Cerebellar cortex (tissue), 1 donor: ENCODE results near the gene SOSTDC1.
A peak's percentile ranks its signal among the peaks of the same experiment; 100 is the strongest.
"Not testable (repeated sequence)": the region's sequence is repeated elsewhere in the genome, so short reads cannot be mapped to it uniquely, and the experiment has no call there.

Source experiments
- DNase-seq: peaks from one replicate; pipeline ENCODE4 v3.0.0-alpha.2; 2015; ENCODE audit warnings: low spot score

The SOSTDC1 gene, protein sequence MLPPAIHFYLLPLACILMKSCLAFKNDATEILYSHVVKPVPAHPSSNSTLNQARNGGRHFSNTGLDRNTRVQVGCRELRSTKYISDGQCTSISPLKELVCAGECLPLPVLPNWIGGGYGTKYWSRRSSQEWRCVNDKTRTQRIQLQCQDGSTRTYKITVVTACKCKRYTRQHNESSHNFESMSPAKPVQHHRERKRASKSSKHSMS

DNA sequence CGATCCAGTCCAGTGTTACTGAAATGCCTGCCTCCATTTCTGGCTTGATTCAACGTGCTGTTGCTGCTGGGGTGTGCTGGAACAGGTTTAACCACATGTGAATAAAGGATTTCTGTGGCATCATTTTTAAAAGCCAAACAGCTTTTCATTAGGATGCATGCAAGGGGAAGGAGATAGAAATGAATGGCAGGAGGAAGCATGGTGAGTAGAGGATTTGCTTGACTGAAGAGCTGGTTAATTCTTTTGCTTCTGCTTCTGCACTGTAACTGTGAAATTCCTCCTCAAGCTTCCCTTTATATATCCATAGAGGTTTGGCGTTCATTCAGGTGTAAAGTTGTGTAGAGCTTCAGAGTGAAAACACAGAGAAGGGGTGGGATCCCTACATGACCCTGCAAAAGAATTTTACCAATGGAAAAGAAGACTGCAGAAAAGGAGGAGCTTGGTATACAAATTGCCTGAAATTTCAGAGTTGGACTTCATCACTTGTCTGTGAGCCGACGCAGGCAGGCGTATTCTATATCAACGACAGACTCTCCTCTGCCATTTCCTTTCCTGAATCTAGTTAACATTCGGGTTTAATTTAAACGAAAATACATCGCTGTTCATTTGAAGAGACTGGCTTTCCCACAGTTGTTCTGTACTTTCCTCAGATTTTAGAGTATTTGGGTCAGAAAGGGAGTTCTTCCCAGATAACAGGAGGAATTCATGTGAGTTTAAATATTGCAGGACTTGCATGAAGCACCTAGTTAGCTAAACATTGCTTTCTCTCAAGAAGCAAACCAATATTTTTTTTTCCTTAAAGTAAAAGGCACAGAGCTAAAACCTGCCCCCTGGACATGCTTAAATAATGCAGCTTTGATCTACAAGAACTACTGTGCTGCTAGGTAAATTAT lies at the start of gene SOSTDC1:
Gene SOSTDC1, minus strand, starts transcription at position 270 of the 893 bp plus-strand sequence. Its CDS starts 70 bp downstream, at position 200.
- DNase-seq: peak; percentile 11

DNA sequence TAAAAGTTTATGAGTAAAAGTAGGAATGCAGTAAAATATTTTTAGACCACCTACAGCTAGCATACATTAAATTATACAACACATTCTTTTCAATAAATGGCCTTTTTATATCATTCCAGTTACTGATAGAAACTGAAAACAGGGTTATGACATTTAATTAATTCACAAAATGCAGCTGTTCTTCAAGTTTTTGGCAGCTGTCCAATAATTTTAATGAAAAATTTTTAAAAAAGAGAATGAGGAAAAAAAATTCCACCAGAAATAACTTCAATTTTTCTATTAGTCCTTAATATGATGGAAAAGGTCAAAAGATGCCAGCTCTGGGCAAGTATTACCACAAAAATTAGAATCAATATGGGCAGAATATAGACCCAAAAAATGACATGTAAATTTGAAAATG lies 49.2 kb upstream of the SOSTDC1 start:
- DNase-seq: no peak

DNA sequence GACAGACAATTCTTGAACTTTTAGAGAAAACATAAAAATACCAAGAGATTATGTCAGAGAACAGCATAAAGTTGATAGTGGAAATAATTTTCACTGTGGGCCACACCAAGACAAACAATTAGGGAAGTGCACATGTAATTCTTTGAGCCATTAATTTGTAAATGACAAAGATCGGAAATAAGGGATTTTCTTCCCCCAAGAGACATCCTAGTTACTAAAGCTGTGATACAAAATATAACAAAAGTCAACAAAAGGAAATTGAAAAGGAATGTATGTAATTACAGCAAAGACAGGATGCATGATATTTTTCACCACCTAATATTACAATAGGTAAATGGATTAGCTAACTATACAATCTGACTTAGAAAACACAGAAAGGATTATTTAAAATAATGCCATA lies 48.7 kb upstream of the SOSTDC1 start:
- no peak for DNase-seq

DNA sequence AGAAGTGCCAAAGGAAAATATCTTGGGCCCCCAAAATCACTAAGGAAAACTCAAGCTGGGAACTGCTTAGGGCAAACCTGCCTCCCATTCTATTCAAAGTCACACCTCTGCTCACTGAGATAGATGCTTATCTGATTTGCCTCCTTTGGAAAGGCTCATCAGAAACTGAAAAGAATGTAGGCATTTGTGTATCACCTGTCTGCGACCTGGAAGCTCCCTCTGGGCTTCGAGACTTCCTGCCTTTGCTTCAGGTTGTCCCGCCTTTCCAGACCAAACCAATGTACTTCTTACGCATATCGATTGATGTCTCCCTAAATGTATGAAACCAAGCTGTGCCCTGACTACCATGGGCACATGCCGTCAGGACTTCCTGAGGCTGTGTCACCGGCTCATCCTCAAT lies 46.6 kb upstream of the SOSTDC1 start:
- no peak for DNase-seq

- no peak for DNase-seq
These were observed 45.8 kb upstream of the SOSTDC1 start for GRCh38 chr7:16511314-16511713.

DNA sequence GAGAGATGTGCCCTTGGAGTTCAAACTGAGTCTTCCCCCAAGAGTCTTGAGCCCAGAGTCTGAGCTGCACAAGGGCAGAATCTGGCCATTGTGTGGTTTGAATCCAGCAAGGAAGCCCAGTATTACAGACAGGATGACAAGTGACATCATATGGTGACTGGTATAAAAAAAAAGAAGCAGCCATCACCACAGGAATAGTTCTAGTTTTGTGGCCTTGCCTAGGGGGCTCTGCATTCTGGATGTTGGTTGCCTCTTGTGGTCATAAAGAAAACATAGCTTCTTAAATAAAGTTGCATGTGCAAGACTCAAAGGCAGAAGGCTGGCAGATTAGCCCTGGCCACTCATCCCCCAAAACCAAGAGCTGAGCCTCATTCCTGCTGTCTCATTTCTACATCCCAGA lies 44.3 kb upstream of the SOSTDC1 start:
- no peak for DNase-seq

DNA sequence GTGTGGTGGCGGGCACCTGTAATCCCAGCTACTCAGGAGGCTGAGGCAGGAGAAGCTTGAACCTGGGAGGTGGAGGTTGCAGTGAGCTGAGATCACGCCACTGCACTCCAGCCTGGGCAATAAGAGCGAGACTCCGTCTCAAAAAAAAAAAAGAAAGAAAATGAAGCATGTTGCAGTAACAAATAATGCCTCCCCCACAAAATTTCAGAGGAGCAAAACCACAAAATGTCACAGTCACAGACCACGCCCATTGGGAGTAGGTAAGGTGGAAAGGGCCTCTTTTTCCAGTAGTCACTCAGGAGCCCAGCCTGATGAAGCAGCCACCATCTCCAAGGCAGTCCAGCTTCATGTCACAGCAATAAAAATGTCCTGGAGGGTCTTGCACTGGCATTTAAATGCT lies 40.9 kb upstream of the SOSTDC1 start:
- DNase-seq: not testable (repeated sequence)

DNA sequence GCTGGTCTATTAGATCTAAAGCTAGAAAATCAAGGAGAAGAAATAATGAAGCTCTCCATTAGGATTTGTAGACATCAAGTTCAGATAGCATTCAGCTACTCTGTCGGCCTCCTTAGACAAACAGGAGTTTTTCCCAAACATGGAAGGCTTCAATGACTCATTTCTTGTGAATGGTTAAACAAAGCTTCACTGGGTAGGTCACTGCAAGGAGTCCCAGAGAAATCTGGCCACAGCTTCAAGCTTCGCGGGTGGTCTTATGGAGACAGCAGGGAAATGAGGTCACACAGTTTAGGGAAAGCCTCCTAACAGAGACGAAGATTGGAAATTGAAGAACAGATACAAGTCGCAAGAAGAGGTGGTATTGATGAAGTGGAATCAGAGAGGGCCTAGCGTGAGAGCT lies 38.5 kb upstream of the SOSTDC1 start:
- no peak for DNase-seq

DNA sequence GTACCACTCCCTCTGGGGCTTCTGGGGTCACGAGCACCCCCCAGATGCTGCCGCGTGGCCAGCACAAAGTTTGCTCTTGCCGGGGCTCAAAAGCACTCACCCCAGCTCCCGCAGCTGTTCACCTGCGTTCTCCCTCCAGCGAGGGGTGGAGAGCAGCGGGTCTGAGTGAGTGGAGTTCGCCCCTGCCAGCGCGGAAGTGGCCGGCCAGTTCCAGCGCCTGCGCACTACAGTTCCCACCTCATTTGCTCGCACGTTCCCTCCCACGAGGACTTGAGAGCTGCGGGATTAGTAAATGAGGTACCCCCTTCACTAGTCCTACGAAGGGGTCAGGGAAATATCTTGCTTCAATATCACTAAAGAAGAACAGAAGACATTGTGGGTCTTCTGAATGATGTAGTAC lies 36.8 kb upstream of the SOSTDC1 start:
- DNase-seq: no peak

DNA sequence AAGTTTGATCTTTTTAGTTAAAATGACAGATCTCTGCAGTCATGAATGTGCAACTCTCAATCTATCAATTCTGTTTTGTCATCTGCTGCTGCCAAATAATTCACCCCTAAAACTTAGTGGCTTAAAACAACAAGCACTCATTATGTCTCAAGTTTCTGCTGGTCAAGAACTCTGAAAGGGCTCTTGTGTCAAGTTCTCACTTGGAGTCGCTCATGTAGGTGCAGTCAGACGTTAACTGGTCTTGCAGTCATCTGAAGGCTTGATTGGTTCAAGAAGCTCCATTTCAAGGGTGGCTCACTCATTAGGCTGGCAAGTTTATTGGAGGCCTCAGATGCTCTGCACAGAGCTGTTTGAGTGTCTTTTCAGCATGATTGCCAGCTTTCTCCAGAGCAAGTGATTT lies 32.6 kb upstream of the SOSTDC1 start:
- DNase-seq: no peak

GRCh38 chr7:16494955-16495719 lies 29.6 kb upstream of the SOSTDC1 start:
- no peak for DNase-seq

DNA sequence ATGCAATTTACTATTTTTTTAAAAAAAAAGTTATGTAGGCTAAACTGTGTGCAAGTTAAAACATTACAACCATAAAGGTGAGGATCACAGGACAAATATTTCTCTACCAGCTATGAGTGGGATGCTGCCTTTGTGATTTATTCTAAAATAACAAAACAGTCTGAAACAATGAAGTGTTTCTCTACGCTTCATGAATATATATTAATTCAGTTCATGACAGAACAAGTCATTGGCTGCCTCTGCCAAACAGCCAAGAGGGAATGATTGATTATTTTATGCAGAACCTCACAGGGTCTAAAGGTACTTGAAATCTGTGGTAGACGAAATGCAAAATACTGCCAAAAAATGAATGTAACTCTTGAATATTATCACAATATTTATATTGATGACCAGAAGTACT lies 29.0 kb upstream of the SOSTDC1 start:
- DNase-seq: no peak

DNA sequence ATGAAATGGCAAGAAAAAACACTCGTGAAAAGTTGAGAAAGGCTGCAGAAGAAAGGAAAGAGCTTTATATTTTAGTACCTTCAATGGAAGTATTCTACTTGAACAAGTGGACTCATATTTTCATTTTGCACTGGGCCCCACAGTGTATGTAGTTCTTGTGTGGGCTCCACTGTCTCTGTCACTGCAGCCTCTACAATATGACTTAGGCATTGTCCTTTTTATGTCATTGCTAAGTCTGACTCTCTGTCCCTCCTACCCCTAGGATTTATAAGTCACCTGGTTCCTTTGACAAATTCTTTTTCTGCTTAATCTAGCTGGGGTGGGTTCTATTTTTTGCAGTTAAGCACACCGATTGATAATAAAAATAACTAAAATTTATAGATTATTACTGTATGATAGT lies 27.7 kb upstream of the SOSTDC1 start:
- no peak for DNase-seq

GRCh38 chr7:16492513-16493062 lies 27.1 kb upstream of the SOSTDC1 start:
- no peak for DNase-seq

DNA sequence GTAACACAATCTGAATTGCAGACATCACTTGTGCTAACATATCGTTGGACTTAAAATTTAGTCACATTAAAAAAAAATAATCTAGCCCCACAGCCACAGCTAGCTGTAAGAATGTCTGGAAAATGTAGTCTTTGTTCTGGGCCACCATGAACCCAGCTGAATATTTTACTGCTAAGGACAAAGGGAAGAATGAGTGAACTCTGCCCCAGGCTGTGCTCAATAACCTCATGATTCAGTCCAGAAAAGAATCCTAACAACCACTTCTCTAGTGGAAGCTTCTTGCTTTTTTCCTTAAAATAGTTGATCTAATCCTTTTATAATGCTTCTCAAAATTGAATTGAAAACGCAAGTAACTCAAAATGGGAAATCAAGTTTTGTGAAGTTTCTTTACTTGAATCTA lies 25.6 kb upstream of the SOSTDC1 start:
- DNase-seq: no peak

DNA sequence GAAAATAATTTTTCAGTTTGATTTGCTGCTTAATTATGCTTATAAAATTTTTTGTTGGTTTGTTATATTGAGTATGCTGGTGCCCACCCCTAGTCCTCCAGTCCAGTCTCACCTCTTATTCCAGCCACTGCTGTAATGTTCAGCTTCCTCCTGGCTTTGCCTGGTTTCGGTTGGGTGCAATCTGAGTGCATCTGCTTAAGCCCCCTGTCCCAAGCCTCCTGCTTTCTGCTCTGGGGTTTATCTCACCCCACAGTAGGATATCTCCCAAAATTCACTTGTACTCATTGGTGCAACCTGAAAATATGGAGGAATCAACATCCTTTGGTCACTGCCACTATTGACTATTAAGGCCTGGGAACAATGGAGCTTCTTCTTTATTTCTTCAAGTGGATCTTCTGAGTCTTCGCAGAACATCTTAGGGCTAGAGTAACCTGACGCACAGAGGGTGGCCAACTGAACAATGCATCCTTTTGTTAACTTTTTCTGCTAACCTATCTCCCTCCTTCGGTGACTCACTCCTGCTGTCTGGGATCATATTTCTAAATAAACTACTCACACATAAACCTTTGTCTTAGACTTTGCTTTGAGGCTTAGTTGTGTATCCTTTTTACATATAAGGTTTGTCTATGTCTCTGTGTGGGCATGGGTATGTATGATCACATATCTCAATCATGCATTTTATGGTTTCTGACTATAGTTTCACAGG lies 19.1 kb upstream of the SOSTDC1 start:
- DNase-seq: no peak

DNA sequence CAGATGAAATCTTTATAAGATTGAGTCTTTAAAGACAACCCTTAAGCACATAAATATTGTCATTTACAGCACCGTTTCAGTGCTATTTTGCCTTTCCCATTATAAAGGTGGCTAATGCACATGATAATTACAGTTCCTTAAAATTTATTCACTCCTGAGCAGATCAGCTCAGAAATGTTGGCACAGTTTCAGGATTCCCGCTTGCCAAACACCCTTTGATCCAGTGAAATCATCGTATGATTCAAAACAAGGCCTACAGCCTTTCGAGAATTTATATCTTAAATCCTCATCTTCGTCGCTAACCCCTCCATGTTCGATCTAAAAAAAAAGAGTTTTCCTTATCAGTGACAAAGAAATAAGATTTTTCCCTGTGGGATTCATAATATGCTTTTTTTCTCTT lies 14.1 kb upstream of the SOSTDC1 start:
- no peak for DNase-seq

GRCh38 chr7:16479161-16479560 lies 13.6 kb upstream of the SOSTDC1 start:
- no peak for DNase-seq

DNA sequence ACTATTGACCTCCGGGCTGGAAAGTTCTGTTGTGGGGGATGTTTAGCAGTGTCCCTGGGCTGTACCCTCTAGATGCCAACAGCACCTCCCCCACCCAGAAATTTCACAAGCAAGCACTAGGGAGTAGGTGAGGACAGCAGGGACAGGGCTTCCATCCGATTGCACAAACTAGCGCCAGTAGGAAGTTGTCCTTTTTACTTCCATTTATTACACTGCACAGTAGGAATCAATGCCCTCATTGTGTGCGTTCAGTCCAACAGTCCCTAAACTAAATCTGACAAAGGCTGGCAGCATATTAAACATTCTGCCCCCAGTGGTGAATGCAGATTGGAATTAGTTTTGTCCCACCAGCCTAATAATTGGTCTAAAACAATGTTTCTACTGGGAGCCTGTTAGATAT lies 6.4 kb upstream of the SOSTDC1 start:
- no peak for DNase-seq

DNA sequence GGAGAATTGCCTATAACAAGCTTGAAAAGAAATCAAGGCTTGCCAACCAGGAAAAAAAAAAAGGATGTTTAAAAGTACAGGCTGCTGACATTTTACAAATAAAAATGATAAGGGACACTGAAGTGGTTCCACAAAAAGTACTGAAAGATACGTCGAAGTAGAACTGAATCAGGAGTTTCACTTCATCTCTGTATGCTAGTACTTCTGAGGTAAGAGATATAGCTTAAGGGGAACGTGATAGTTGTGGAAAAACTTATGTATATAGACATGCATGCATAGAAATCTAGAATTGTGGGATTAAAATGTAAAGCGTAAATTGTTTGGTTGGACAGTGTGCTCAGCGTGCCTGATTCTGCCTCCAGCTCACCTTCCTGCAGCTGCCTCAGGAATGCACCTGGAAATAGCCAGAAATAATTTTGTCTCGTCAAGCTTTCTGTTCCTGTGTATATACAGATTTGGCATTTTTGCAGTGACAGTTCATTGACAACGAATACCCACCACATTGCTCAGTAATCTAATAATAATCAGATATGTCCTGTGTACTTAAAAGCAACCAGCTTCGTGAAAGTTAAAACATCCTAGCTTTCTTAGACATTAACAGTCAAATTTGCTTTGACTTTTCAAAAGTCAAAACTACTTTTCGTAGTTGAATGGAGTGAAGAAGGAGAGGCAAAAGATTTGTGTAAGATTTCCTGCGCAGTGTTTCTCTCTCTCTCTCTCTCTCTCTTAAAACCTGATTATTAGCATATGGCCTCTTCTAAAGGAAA lies 1.4 kb downstream of the SOSTDC1 start:
- DNase-seq: no peak

DNA sequence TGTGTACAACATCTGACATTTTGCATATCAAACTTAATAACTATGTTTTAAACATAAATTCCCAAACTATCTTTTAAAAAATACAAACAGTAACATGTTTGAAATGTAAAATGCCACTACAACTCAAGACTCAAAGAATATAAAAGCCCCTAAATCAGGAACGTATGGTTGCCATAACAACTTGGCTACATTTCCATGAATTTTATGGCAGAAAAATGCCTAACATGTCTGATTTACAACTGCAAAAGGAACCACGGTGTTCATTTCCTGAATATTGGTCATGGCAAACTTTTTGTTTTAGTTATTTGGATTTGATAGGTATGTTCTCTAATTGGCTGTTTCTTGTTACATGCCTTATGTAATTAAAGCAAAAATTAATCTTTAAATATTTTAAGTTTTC lies 2.0 kb downstream of the SOSTDC1 start:
- DNase-seq: no peak
